Stimulated activated CD8-positive, alpha-beta memory T cell treated with anti-CD3 and anti-CD28 coated beads, Interleukin-7, amount 100 ng/mL, for 24 hours (primary cell): ENCODE results near the gene CFAP298.

Source experiments
- DNase-seq: peaks from one replicate; pipeline ENCODE4 v3.0.0-alpha.2; 2020; ENCODE audit warnings: low read depth

The CFAP298 gene

GRCh38 chr21:32599091-32599490, 13.1 kb downstream of the CFAP298 start:
- DNase-seq: no peak

- no peak for DNase-seq
These were observed 15.0 kb downstream of the CFAP298 start for GRCh38 chr21:32597205-32597604.

GRCh38 chr21:32595431-32595830, 16.7 kb downstream of the CFAP298 start:
- DNase-seq: no peak

GRCh38 chr21:32593690-32594089, 18.5 kb downstream of the CFAP298 start:
- DNase-seq: no peak

- DNase-seq: no peak
These were observed 19.2 kb downstream of the CFAP298 start for GRCh38 chr21:32592929-32593502.

GRCh38 chr21:32590130-32590529, 22.0 kb downstream of the CFAP298 start:
- no peak for DNase-seq

GRCh38 chr21:32587651-32588050, 24.5 kb downstream of the CFAP298 start:
- DNase-seq: no peak

- no peak for DNase-seq
These were observed 25.1 kb downstream of the CFAP298 start for GRCh38 chr21:32587120-32587519.

GRCh38 chr21:32585970-32586369, 26.2 kb downstream of the CFAP298 start:
- DNase-seq: no peak

GRCh38 chr21:32585042-32585710, 27.0 kb downstream of the CFAP298 start, which contains the start of gene TCP10L:
Gene TCP10L (minus strand): TSS chr21:32585523. CDS start chr21:32584304, 1,219 bp downstream.
- DNase-seq: no peak

GRCh38 chr21:32584472-32584871, 27.7 kb downstream of the CFAP298 start:
- no peak for DNase-seq

- no peak for DNase-seq
These were observed 30.4 kb downstream of the CFAP298 start for GRCh38 chr21:32581732-32582131.

- no peak for DNase-seq
These were observed 31.2 kb downstream of the CFAP298 start for GRCh38 chr21:32580949-32581348.

GRCh38 chr21:32578107-32578691, 34.0 kb downstream of the CFAP298 start:
- no peak for DNase-seq

GRCh38 chr21:32576011-32576410, 36.2 kb downstream of the CFAP298 start:
- no peak for DNase-seq

GRCh38 chr21:32574946-32575925, 36.9 kb downstream of the CFAP298 start:
- no peak for DNase-seq

GRCh38 chr21:32572574-32573420, 39.4 kb downstream of the CFAP298 start:
- no peak for DNase-seq

- no peak for DNase-seq
These were observed 41.7 kb downstream of the CFAP298 start for GRCh38 chr21:32570456-32570855.

- DNase-seq: peak; percentile 57
These were observed 42.6 kb downstream of the CFAP298 start for GRCh38 chr21:32569261-32570230.

GRCh38 chr21:32567626-32568025, 44.6 kb downstream of the CFAP298 start:
- DNase-seq: no peak
